ENCODE measurements around the gene ANKRD34C.

ANKRD34C gene

DNA sequence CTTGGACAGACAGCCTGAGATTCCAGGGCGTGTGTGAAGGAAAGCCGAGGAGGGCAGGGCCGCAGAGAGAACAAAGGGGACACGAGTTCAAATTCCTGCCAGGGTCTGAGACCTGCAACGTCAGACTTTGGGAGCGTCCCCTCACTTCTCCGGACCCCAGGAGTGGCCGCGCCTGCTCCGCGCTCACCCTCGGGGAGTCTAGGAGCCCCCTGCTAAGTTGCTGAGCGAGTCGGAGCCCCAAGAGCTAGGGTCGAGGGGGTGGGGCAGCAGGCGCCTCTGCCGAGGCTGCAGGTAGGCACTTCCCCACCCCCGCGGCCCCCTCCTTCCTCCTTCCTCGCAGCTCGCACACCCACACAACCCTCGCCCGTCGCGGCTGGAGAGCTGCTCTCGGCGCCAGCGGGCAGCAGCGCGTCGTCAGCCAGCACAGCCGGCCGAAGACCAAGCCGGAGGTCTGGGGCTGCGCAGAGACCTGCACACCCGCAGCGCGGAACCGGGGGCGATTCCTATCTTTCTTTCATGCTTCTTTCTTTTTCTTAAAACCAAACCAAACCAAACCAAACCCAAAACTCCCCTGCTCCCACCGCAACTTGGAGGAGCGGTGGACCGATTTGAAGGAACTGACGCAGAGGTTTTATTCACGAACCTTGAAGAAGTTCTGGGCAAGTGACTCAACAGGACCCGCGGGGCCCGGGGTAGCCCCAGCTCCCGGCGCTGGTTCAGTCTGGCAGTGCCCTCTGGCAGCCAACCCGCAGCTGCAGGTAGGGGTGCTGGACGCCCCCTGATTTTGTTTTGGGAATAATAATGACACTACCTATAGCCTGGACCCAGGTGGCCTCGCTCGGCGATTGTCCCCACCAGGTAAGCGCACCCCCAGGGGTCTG lies at the start of gene ANKRD34C:
ANKRD34C (plus strand) TSS at position 352 of the 881 bp plus-strand sequence. CDS start 10,563 bp downstream, outside the sequence.
- DNase-seq (ENCODE audit: low read depth): no peak

DNA sequence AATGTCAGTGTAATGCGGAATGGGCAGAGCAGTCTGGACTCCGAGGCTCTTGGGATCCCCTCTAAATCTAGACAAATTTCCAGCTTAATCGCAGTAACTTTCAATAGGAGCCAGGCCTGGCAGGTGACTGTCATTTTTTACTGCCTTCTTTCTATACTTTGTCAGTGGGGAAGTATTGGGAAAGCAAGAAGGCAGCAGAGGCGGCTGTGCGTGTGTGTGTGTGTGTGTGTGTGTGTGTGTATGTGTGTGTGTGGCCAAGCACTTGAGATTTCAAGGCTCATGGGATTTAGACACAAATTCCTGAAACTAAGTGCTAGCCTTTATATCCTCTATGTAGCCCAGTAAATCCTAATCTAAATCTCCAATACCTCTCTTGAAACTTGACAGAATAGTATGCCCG lies 49.3 kb upstream of the ANKRD34C start:
- no peak for DNase-seq (ENCODE audit: low read depth)

DNA sequence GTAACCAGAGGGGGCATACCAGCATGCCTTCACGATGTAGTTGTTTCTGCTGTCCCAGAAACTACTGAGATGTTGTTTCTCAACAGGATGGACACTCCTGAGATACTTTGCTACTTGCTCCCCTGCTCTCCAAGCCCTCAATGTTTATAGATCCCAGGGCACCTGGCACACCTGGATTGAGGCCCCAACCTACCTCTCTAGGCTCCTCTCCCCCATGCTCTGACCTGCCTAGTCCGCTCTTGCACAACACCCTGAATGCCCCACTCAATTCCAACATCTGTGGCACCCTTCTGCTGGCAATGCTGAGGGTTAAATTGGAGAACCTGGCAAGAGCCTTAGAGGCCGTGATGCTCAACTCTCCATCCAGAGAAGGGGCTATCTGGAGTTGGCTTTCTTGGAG lies 42.5 kb upstream of the ANKRD34C start:
- DNase-seq (ENCODE audit: low read depth): no peak

DNA sequence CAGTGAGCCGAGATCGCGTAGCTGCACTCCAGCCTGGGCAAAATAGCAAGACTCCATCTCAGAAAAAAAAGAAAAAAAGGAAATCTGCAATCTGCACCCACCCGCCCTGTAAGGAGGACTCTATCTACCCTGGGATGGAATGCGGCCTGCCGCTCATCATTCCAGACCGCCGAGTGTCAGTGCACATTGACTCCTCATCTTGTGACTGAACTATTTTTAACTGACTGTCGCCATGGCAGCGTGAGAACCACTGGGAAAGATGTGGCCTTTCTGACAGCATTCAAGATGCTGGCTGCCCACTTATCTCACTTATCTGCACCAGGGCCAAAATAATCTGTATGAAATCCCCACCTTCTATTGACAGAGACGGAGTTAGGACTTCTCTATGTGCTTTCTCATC lies 38.8 kb upstream of the ANKRD34C start:
- DNase-seq (ENCODE audit: low read depth): no peak

DNA sequence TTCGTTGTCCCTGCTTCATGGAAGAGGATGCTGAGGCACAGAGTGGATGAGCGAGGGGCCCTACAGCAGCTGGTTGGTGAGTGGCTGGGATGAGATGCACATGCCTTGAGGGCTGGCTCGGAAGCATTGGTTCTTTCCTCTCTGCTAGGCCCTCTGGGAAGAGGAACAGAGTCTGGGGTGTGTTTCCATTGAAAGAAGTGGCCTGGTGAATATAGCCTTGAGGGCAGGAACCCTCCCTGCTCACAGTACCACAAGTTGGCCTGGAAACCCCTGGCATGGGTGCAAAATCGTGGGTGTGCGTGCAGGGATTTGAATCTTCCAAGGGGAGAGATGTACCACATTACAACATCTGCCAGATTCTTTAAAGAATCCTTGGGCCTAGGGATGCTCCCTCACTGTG lies 37.6 kb upstream of the ANKRD34C start:
- DNase-seq (ENCODE audit: low read depth): no peak

DNA sequence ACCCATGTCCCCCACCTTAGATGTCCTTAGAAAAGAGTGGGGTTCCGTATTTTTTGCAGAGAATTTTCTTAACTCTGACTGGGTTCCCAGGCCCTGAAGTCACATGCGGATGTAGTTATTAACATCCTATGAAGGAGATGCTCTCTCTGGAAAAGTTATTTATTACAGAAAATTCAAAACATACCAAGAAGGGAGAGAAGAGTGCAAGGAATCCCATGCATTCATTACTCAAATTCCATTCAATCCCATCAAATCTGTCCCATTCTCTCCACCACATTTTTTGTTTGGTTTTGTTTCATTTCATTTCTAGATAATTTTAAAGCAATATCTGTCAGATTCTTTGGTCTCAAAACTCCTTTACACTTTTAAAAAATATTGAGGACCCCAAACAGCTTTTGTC lies 34.3 kb upstream of the ANKRD34C start:
- no peak for DNase-seq (ENCODE audit: low read depth)

DNA sequence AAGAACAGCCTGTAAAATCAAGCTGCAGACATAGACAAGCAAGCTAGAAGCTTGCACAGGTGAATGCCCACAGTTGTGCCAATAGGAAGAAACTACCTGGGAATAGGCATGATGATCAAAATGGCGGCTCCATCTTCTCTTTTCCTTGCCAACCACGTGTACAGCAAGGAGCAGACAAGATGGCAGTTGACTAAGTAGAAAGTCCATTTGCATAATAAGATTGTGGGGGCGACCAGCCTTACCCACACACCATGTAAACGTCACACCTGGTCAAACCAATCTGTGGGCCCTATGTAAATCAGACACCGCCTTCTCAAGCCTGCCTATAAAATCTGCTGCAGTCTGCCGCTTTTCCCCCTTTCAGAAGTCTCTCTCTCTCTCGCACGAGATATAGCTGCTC lies 25.1 kb upstream of the ANKRD34C start:
- DNase-seq (ENCODE audit: low read depth): no peak

GRCh38 chr15:79261836-79262235 lies 20.7 kb upstream of the ANKRD34C start:
- no peak for DNase-seq (ENCODE audit: low read depth)

- DNase-seq (ENCODE audit: low read depth): no peak
Observed at GRCh38 chr15:79265167-79265566, 17.4 kb upstream of the ANKRD34C start.

- DNase-seq (ENCODE audit: low read depth): no peak
Observed at GRCh38 chr15:79265987-79266579, 16.4 kb upstream of the ANKRD34C start.

DNA sequence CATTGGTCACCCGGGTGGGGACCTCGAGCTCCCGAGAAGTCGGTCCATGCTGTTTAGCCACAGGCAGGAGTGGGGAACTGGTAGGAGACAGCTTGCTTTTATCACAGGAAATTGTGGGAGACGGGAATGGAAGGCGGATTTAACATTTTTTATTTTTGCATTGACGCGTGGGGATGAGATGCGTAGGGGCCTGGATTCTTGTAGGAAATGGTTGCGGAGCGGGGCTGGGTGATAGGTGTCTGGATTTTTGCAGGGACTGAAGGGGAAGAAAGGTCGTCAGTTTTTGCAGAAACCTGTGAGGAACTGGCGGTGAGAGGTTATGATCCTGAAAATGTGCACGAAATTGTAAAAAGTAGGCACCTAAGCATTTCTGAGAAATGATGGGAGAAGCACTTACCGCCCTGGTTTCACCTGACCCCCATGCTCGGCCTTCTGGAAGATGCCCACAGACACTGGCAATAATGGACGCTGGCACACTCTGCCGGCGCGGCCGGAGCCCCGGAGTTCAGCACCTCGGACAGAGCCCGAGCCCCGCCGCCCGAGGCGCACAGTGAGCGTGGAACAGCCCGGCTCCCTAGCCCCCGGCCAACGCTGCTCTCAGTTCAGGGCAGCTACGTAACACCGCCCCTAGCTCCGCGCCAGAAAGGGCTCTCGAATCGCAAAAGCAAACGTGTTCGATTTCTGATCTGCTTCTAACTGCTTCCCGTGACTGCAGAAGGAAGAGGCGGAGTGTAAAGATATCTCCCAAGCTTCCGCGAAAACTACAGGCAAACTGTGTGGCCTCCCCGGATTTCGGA lies 928 bp downstream of the ANKRD34C start:
- DNase-seq (ENCODE audit: low read depth): no peak

DNA sequence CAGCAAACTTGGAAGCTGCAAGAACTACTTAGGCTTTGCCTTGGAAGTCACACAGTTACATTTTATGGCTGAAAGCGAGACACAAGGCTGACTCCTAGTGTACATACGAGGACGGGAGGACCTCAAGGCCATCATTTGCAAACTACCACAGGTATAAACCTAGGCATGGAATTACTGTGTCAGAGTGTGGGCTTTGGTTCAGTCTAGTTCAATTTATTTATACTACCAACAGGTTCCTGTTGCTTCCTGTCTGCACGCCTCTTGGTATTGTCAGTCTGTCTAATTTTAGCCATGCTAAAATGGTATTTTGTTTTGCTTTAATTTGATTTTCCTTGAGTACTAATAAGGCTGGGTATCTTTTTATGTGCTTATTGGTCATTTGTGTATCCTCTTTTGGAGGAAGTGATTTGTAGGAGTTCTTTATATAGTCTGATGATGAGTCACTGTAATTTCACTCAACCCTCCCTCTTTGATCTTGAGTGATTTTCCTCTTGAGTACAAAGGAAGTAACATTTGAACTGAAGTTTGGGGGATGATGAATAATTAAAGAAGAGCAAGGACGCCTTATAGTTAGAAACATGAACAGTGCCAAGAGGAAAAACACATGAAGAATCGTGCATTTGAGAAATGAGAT lies 8.2 kb downstream of the ANKRD34C start:
- no peak for DNase-seq (ENCODE audit: low read depth)

GRCh38 chr15:79292011-79292410 lies 9.5 kb downstream of the ANKRD34C start:
- no peak for DNase-seq (ENCODE audit: low read depth)

DNA sequence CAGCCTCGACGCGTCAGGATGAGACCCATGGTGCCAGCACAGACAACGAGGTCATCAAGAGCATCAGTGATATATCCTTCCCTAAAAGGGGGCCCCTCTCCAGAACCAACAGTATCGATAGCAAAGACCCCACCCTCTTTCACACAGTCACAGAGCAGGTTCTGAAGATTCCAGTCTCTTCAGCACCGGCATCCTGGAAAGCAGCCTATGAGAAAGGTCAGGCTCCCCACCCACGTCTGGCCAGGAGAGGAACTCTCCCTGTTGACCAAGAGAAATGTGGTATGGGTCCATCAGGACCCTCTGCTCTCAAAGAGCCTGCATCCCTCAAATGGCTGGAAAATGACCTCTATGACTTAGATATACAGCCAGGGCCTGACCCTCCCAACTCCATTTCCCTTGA lies 11.6 kb downstream of the ANKRD34C start:
- no peak for DNase-seq (ENCODE audit: low read depth)

DNA sequence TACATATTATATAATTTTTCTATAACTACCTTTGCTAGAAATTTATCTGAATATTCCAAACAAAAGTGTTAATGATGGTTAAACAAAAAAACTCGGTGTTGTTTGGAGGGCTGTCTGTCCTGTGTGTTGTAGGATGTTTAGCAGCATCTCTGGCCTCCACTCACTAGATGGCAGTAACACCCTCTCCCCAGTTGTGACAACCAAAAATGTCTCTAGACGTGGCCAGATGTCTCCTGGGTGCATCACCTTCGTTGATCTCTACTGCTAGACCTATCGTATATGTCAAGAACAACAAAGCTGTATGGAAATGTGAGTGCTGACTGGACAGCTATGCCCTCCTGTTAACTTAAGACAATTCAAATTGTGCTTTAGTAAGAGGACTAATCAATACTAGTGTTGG lies 14.1 kb downstream of the ANKRD34C start:
- no peak for DNase-seq (ENCODE audit: low read depth)

DNA sequence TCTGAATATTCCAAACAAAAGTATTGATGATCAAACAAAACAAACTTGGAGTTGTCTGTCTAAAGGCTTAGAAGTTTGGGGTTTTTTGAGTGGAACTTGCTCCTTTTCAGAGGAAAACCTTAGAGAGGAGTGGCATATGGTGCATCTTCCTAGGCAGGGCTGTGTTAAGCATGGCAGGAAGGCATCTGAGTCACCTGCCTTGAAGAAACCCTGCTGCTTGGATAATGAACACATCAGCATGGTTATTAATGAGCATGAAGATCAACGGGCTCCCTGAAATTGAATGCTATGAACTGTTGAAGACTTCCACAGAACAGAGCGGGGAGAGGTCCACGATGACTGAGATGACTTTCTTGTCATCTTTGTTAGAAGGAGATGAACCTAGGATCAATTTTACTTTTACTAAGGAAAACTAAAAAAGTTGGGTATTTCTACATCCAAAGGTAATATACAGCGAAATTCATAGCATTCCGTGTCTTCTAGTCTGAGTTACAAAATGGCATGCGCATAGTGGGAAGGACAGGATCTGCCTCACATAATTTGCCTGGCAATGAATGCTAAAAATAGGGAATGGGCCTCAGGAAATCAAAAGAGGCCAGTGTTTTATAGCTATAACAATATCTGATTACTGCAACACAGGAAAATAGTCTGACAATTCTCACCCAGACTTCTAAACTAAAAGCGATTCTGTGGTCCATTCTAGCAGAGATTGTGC lies 16.8 kb downstream of the ANKRD34C start:
- DNase-seq (ENCODE audit: low read depth): no peak

GRCh38 chr15:79299841-79300235 lies 17.3 kb downstream of the ANKRD34C start:
- DNase-seq (ENCODE audit: low read depth): no peak

GRCh38 chr15:79307251-79307650 lies 24.7 kb downstream of the ANKRD34C start:
- no peak for DNase-seq (ENCODE audit: low read depth)

DNA sequence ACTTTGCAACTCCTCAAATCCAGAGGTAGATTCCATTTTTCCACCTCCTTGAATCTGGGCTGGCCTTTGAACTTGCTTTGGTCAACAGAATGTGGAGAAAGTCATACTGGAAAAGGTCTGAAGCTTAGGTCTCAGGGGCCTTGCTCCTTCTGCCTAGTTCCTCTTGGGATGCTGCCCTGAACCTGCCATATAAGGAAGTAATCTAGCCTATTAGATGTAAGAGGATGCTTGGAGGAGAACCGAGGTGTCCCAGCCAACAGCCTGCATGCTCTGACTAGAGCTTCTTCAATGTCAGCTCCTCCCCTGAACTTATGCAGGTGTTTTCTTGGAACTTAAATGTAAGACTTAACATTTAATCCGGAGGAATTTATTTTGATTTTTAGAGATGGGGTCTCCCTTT lies 26.4 kb downstream of the ANKRD34C start:
- no peak for DNase-seq (ENCODE audit: low read depth)

GRCh38 chr15:79310612-79310984 lies 28.1 kb downstream of the ANKRD34C start:
- no peak for DNase-seq (ENCODE audit: low read depth)

GRCh38 chr15:79310985-79311900 lies 28.7 kb downstream of the ANKRD34C start, which contains the start of gene TMED3:
TMED3 (plus strand) TSS chr15:79311112; CDS start chr15:79311250, 138 bp downstream.
- peak; percentile 53 for DNase-seq (ENCODE audit: low read depth)
